H1 (cell line): ENCODE results near the gene MICU1. TPM values are rescaled to one million over a fixed set of nuclear protein-coding genes. Genes with fewer than 3 reads are reported as not detected.

Source experiments
- CTCF ChIA-PET: fragments of 300-600 bp; sonication (Branson Sonifier 250); formaldehyde crosslinking; loops from one replicate; lab custom pipeline; 2021; ENCODE audit not compliant: partially characterized antibody; lab: Charles Lee
- POLR2A ChIA-PET: fragments of 300-600 bp; sonication (Branson Sonifier 250); formaldehyde crosslinking; loops from one replicate; lab custom pipeline; 2021; ENCODE audit warnings: inconsistent platforms; ENCODE audit not compliant: partially characterized antibody; lab: Charles Lee
- DNase-seq, 2 experiments: peaks; one replicate each; pipeline versions ENCODE4 v3.0.0 to v3.0.0-alpha.2; 2010 to 2022; ENCODE audit warnings: low spot score in 2 of 2, low read depth in 1 of 2, mixed read lengths in 1 of 2
- FAIRE-seq: peaks from 2 replicates; lab custom pipeline; 2011; peaks lifted over from hg19 to GRCh38; lab: Jason Lieb, UNC
- H2AFZ ChIP-seq: 2 replicates; pipeline ENCODE4 v1.8.1; 2012; ENCODE audit warnings: low read length, inconsistent platforms
- H2AK5ac ChIP-seq: 2 replicates; pipeline ENCODE4 v1.6.1; 2013; ENCODE audit warnings: low read depth, low read length
- H2BK120ac ChIP-seq: replicated peaks from 2 replicates; pipeline ENCODE3; 2013; ENCODE audit warnings: low read depth, low read length, inconsistent platforms
- H2BK12ac ChIP-seq: 2 replicates; pipeline ENCODE4 v1.6.1; 2013; ENCODE audit warnings: low read depth, low read length
- H2BK15ac ChIP-seq: 2 replicates; pipeline ENCODE4 v1.6.1; 2013; ENCODE audit warnings: low read length
- H2BK20ac ChIP-seq: 2 replicates; pipeline ENCODE4 v1.6.1; 2013; ENCODE audit warnings: low read length
- H2BK5ac ChIP-seq: 2 replicates; pipeline ENCODE4 v1.6.1; 2013; ENCODE audit warnings: low read depth, low read length
- H3K14ac ChIP-seq: 2 replicates; pipeline ENCODE4 v1.6.1; 2013; ENCODE audit warnings: inconsistent platforms; ENCODE audit not compliant: insufficient read length
- H3K18ac ChIP-seq: 2 replicates; pipeline ENCODE4 v1.6.1; 2013; ENCODE audit warnings: low read length; ENCODE audit errors: extremely low read depth
- H3K23ac ChIP-seq: 2 replicates; pipeline ENCODE4 v1.6.1; 2013; ENCODE audit warnings: inconsistent platforms; ENCODE audit not compliant: insufficient read length
- H3K23me2 ChIP-seq: 2 replicates; pipeline ENCODE4 v1.6.1; 2013; ENCODE audit warnings: low read depth, low read length
- H3K27ac ChIP-seq: 2 replicates; pipeline ENCODE4 v1.6.1; 2011; ENCODE audit warnings: low read depth, low read length, inconsistent platforms
- H3K27me3 ChIP-seq, 4 experiments: replicated peaks in 1 of 4; 1 replicate in 1 of 4; 2 replicates in 3 of 4; pipeline versions ENCODE4 v1.6.1 to v1.8.1; 2011 to 2013; ENCODE audit warnings: low read length in 3 of 4, mild to moderate bottlenecking in 3 of 4, inconsistent platforms in 2 of 4, mixed read lengths in 2 of 4, moderate library complexity in 1 of 4; ENCODE audit not compliant: control insufficient read depth in 3 of 4, insufficient read depth in 3 of 4; ENCODE audit errors: extremely low read depth in 1 of 4
- H3K36me3 ChIP-seq, 4 experiments: 2 replicates each; pipeline versions ENCODE4 v1.6.1 to v1.8.1; 2011 to 2013; ENCODE audit warnings: mild to moderate bottlenecking in 4 of 4, low read length in 3 of 4, moderate library complexity in 2 of 4, control low read depth in 1 of 4, inconsistent platforms in 1 of 4; ENCODE audit not compliant: insufficient read depth in 4 of 4, control insufficient read depth in 2 of 4
- H3K4ac ChIP-seq: replicated peaks from 2 replicates; pipeline ENCODE3; 2013; ENCODE audit warnings: low read length, low read depth, mixed read lengths, inconsistent platforms; ENCODE audit not compliant: insufficient read length
- H3K4me1 ChIP-seq, 4 experiments: replicated peaks in 1 of 4; 1 replicate in 1 of 4; 2 replicates in 3 of 4; pipeline versions ENCODE4 v1.6.1 to v1.8.1; 2011 to 2013; ENCODE audit warnings: low read length in 3 of 4, inconsistent platforms in 2 of 4, mixed read lengths in 1 of 4; ENCODE audit not compliant: insufficient read depth in 4 of 4, control insufficient read depth in 3 of 4
- H3K4me2 ChIP-seq, 2 experiments: 2 replicates each; pipeline versions ENCODE4 v1.6.1 to v1.8.1; 2011 to 2013; ENCODE audit warnings: low read depth in 2 of 2, low read length in 2 of 2, control low read depth in 1 of 2, inconsistent platforms in 1 of 2, mild to moderate bottlenecking in 1 of 2; ENCODE audit not compliant: insufficient read depth in 1 of 2
- H3K4me3 ChIP-seq, 4 experiments: fragments of 200-600, 300-600 bp in 1 of 4; sonication (generic), shearing (Covaris generic), sonication (Bioruptor Twin) in 1 of 4; 2 replicates each; pipeline versions ENCODE4 v1.5.1 to v1.8.1; 2011 to 2016; ENCODE audit warnings: low read length in 4 of 4, low read depth in 3 of 4, control low read depth in 2 of 4, inconsistent platforms in 2 of 4, mild to moderate bottlenecking in 2 of 4, mixed read lengths in 1 of 4, moderate library complexity in 1 of 4; ENCODE audit not compliant: insufficient read depth in 2 of 4; ENCODE audit errors: extremely low read depth in 1 of 4
- H3K56ac ChIP-seq: replicated peaks from 2 replicates; pipeline ENCODE3; 2013; ENCODE audit warnings: low read depth, mild to moderate bottlenecking, mixed read lengths, low read length, inconsistent platforms; ENCODE audit not compliant: insufficient read length
- H3K79me1 ChIP-seq: 2 replicates; pipeline ENCODE4 v1.6.1; 2013; ENCODE audit warnings: low read depth, low read length, control low read depth
- H3K79me2 ChIP-seq, 2 experiments: 2 replicates each; pipeline versions ENCODE4 v1.6.1 to v1.8.1; 2012 to 2013; ENCODE audit warnings: low read length in 2 of 2, mild to moderate bottlenecking in 2 of 2, inconsistent platforms in 1 of 2; ENCODE audit not compliant: insufficient read depth in 2 of 2, control insufficient read depth in 1 of 2
- H3K9ac ChIP-seq, 4 experiments: replicated peaks in 1 of 4; 1 replicate in 1 of 4; 2 replicates in 3 of 4; pipeline versions ENCODE4 v1.6.1 to v1.8.1; 2011 to 2013; ENCODE audit warnings: low read depth in 3 of 4, low read length in 3 of 4, control low read depth in 2 of 4, mild to moderate bottlenecking in 2 of 4, moderate library complexity in 2 of 4, inconsistent platforms in 1 of 4; ENCODE audit errors: extremely low read depth in 1 of 4
- H3K9me3 ChIP-seq, 2 experiments: 2 replicates each; pipeline versions ENCODE4 v1.6.1 to v1.8.1; 2012 to 2013; ENCODE audit warnings: mild to moderate bottlenecking in 2 of 2, moderate library complexity in 2 of 2, control low read depth in 1 of 2, inconsistent platforms in 1 of 2, low read depth in 1 of 2, low read length in 1 of 2, mixed read lengths in 1 of 2; ENCODE audit not compliant: insufficient read depth in 2 of 2
- H4K20me1 ChIP-seq, 2 experiments: replicated peaks in 1 of 2; 2 replicates each; pipeline versions ENCODE3 to v1.8.1; 2011 to 2013; ENCODE audit warnings: inconsistent platforms in 2 of 2, low read length in 2 of 2, mild to moderate bottlenecking in 1 of 2; ENCODE audit not compliant: insufficient read depth in 2 of 2, control insufficient read depth in 1 of 2
- H4K5ac ChIP-seq: 2 replicates; pipeline ENCODE4 v1.6.1; 2013; ENCODE audit warnings: low read length, low read depth, mixed read lengths, inconsistent platforms; ENCODE audit not compliant: insufficient read length
- H4K8ac ChIP-seq: 2 replicates; pipeline ENCODE4 v1.8.0; 2013; ENCODE audit warnings: mild to moderate bottlenecking, moderate library complexity, low read length, inconsistent platforms; ENCODE audit not compliant: insufficient read depth; ENCODE audit errors: extremely low read depth
- H4K91ac ChIP-seq: replicated peaks from 2 replicates; pipeline ENCODE3; 2013; ENCODE audit warnings: low read length, mixed read lengths, inconsistent platforms; ENCODE audit not compliant: insufficient read length
- EGR1 ChIP-seq: IDR thresholded peaks from 2 replicates; pipeline ENCODE4 v1.6.1; 2011; ENCODE audit warnings: low read depth, low read length, borderline replicate concordance
- RAD21 ChIP-seq, 2 experiments: IDR thresholded peaks in 1 of 2; conservative IDR thresholded peaks in 1 of 2; 2 replicates each; pipeline ENCODE4 v1.6.1; 2011; ENCODE audit warnings: low read depth in 2 of 2, low read length in 2 of 2, improper control_type of control experiment in 1 of 2, inconsistent platforms in 1 of 2, mild to moderate bottlenecking in 1 of 2, moderate library complexity in 1 of 2
- RNF2 ChIP-seq: fragments of 200-900, 300-1000 bp; sonication (generic); IDR thresholded peaks from 2 replicates; pipeline ENCODE4 v1.7.1; 2016; ENCODE audit warnings: borderline replicate concordance, low read depth, mild to moderate bottlenecking, antibody characterized with exemption, low read length; ENCODE audit not compliant: poor library complexity, severe bottlenecking; ENCODE audit errors: missing control alignments
- WGBS, 2 experiments: shearing (Covaris generic) in 1 of 2; methylation state at CpG; one replicate each; pipeline versions ENCODE4 v1.1.6 to v1.1.7; 2013 to 2015; ENCODE audit warnings: low lambda C conversion rate in 2 of 2, mixed read lengths in 2 of 2, inconsistent platforms in 1 of 2, low coverage in 1 of 2, missing lambda C conversion rate in 1 of 2; ENCODE audit not compliant: insufficient replicate concordance in 2 of 2, insufficient coverage in 1 of 2, insufficient read length in 1 of 2; ENCODE audit errors: extremely low coverage in 1 of 2, missing lambda C conversion rate in 1 of 2; 5-methylcytosine and 5-hydroxymethylcytosine counted together
- polyA plus RNA-seq, 7 experiments: library from polyadenylated mRNA; depleted of rRNA in 3 of 7; stranded (reverse) in 5 of 7; unstranded in 2 of 7; fragments of >200 nt in 5 of 7; fragments of 200-250 nt in 2 of 7; gene quantifications; 1 replicate in 5 of 7; 2 replicates in 1 of 7; 4 replicates in 1 of 7; pipeline versions ENCODE4 v1.2.1 to v1.2.3, GENCODE V29; 2011 to 2013; ENCODE audit warnings: missing spikeins in 2 of 7, mixed read lengths in 2 of 7
- total RNA-seq: library from RNA; stranded (reverse); fragmentation: NEBNext Ultra II Directional; extraction: Animal tissue kit (Norgen Biotek cat#: 25700); gene quantifications from 2 replicates; pipeline ENCODE4 v1.2.1, GENCODE V29; 2021
- TF ChIP-seq, protein P1 (sequence below), 3 experiments: IDR thresholded peaks; 1 replicate in 2 of 3; 2 replicates in 1 of 3; pipeline versions ENCODE4 v1.5.1 to v1.6.1; 2011; ENCODE audit warnings: low read length in 3 of 3, mild to moderate bottlenecking in 3 of 3, inconsistent platforms in 2 of 3, low read depth in 1 of 3, moderate library complexity in 1 of 3; ENCODE audit not compliant: insufficient read depth in 1 of 3; ENCODE audit errors: control extremely low read depth in 1 of 3
- TF ChIP-seq, protein P2 (sequence below): IDR thresholded peaks from 2 replicates; pipeline ENCODE4 v1.6.1; 2012; ENCODE audit warnings: inconsistent platforms

Gene MICU1
- total and polyA plus RNA-seq, 2 of the 8 experiments (the other 6 are each of a cell fraction or from before 2014, with no cell fraction given) = 18.0 to 36.7 TPM

DNA sequence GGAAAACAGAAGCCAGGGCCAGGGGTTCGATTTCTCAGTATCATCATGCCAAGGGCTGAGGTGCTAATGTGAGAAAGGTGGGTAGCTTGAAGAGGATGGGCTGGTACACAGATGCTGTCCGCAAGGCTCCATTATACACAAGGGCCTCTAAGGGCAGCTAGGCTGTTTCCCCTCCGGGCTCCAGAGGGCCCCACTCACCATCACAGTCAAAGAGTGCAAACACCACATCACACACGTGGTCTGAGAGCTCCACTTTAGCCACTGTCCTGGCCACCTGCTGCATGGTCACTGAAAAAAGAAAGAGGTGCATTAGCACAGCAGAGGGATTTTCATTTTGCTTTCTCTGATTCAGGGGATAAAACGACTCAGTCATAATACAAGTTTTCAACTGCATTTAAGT is 250.3 kb downstream of the MICU1 start:
- Histone ChIP-seq H2BK5ac (no peak overlapping the region), H2AFZ (no peak overlapping the region), H2BK12ac (no peak overlapping the region), H2BK15ac (no peak overlapping the region), H3K27ac (no peak overlapping the region), H4K91ac (no peak overlapping the region), H3K4me1 (no peaks in the 10 kb centered on the region), H3K4me3 (no peak overlapping the region), H3K4me2 (no peak overlapping the region), H3K79me2 (no peaks in the 10 kb centered on the region), H4K5ac (no peak overlapping the region), H3K36me3 (no peaks in the 10 kb centered on the region), H3K4ac (no peak overlapping the region), H2BK120ac (no peak overlapping the region), H3K23me2 (no peaks in the 10 kb centered on the region), H3K56ac (no peak overlapping the region), H3K14ac (no peak overlapping the region), H3K9me3 (no peaks in the 10 kb centered on the region), H3K27me3 (no peaks in the 10 kb centered on the region), H3K79me1 (no peaks in the 10 kb centered on the region), H2AK5ac (no peak overlapping the region; the same call in 1 of the 2 replicates), H4K20me1 (no peaks in the 10 kb centered on the region), H3K9ac (no peak overlapping the region), H3K18ac (no peak overlapping the region), H2BK20ac (no peak overlapping the region), H4K8ac (no peak overlapping the region), H3K23ac (no peak overlapping the region)
- no peak for TF ChIP-seq RNF2
- TF ChIP-seq RAD21 (IDR thresholded peaks at IDR 0.05 in 1 of 2, conservative IDR thresholded peaks at IDR 0.05 in 1 of 2; ENCODE audit: low read depth in 2 of 2, low read length in 2 of 2) = peak; percentile 71 to 77
- TF ChIP-seq, protein P1, sequence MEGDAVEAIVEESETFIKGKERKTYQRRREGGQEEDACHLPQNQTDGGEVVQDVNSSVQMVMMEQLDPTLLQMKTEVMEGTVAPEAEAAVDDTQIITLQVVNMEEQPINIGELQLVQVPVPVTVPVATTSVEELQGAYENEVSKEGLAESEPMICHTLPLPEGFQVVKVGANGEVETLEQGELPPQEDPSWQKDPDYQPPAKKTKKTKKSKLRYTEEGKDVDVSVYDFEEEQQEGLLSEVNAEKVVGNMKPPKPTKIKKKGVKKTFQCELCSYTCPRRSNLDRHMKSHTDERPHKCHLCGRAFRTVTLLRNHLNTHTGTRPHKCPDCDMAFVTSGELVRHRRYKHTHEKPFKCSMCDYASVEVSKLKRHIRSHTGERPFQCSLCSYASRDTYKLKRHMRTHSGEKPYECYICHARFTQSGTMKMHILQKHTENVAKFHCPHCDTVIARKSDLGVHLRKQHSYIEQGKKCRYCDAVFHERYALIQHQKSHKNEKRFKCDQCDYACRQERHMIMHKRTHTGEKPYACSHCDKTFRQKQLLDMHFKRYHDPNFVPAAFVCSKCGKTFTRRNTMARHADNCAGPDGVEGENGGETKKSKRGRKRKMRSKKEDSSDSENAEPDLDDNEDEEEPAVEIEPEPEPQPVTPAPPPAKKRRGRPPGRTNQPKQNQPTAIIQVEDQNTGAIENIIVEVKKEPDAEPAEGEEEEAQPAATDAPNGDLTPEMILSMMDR (IDR thresholded peaks at IDR 0.05; ENCODE audit: control extremely low read depth in 1 of 3, insufficient read depth in 1 of 3, low read depth in 1 of 3, low read length in 3 of 3) = peak; percentile 44 to 57 (median 47)
- TF ChIP-seq, protein P2, sequence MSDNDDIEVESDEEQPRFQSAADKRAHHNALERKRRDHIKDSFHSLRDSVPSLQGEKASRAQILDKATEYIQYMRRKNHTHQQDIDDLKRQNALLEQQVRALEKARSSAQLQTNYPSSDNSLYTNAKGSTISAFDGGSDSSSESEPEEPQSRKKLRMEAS = peak; percentile 48; the same call in 1 of the 2 replicates
- peak; percentile 63; the same call in 1 of the 2 replicates for TF ChIP-seq EGR1
- 75% methylated on average over 5 of the region's 5 CpGs; no CpG with 5 or more reads in 1 of the 2 experiments for WGBS, 2 experiments
- ChIA-PET CTCF (interaction anchor here (0.7 to 4.4 kb wide), 32 partner anchors 9 to 500 kb away, joined by 3 to 44 read pairs (median 4); no protein-coding TSS in a partner anchor), POLR2A (interaction anchor here (1.2 kb wide), 1 partner anchor 11 kb away, joined by 6 read pairs; no protein-coding TSS in a partner anchor)
- DNase-seq = no peak
- peak; percentile 55 for FAIRE-seq
